HUES48 (cell line): ENCODE measurements around the gene DNAJC3.
"Not testable (repeated sequence)": the region's sequence is repeated elsewhere in the genome, so short reads cannot be mapped to it uniquely, and the experiment has no call there.

ENCODE experiments used
- H3K27ac ChIP-seq: one replicate; pipeline ENCODE4 v1.7.0; 2013; ENCODE audit warnings: low read depth, low read length, inconsistent platforms
- H3K27me3 ChIP-seq: 2 replicates; pipeline ENCODE4 v1.6.1; 2013; ENCODE audit warnings: mild to moderate bottlenecking, low read length; ENCODE audit not compliant: control insufficient read depth, insufficient read depth
- H3K36me3 ChIP-seq: 2 replicates; pipeline ENCODE4 v1.6.1; 2013; ENCODE audit warnings: low read length; ENCODE audit not compliant: control insufficient read depth, insufficient read depth
- H3K4me1 ChIP-seq: 2 replicates; pipeline ENCODE4 v1.6.1; 2013; ENCODE audit warnings: mild to moderate bottlenecking, low read length; ENCODE audit not compliant: control insufficient read depth, insufficient read depth
- H3K4me3 ChIP-seq: 2 replicates; pipeline ENCODE4 v1.5.1; 2013; ENCODE audit warnings: mild to moderate bottlenecking, low read depth, low read length
- H3K9ac ChIP-seq: 2 replicates; pipeline ENCODE4 v1.6.1; 2013; ENCODE audit warnings: mild to moderate bottlenecking, low read depth, low read length, moderate library complexity
- H3K9me3 ChIP-seq: 2 replicates; pipeline ENCODE4 v1.6.1; 2013; ENCODE audit warnings: low read length; ENCODE audit not compliant: control insufficient read depth, insufficient read depth

DNAJC3 gene

GRCh38 chr13:95741584-95742563, 64.9 kb downstream of the DNAJC3 start:
- Histone ChIP-seq H3K9ac (no peak overlapping the region), H3K9me3 (no peaks in the 10 kb centered on the region), H3K27me3 (no peaks in the 10 kb centered on the region), H3K4me3 (no peak overlapping the region), H3K36me3 (no peaks in the 10 kb centered on the region), H3K27ac (no peak overlapping the region), H3K4me1 (peaks cover 4% of the 10 kb centered on the region; the same call in 1 of the 2 replicates)

- H3K9me3 ChIP-seq: no peaks in the 10 kb centered on the region
- no peak overlapping the region for H3K27ac ChIP-seq
- H3K36me3 ChIP-seq: no peaks in the 10 kb centered on the region
- H3K27me3 ChIP-seq: no peaks in the 10 kb centered on the region
- H3K9ac ChIP-seq: no peak overlapping the region
- no peak overlapping the region for H3K4me3 ChIP-seq
- H3K4me1 ChIP-seq: peaks cover 4% of the 10 kb centered on the region; the same call in 1 of the 2 replicates
Measured at GRCh38 chr13:95743192-95743591, 66.3 kb downstream of the DNAJC3 start.

DNA sequence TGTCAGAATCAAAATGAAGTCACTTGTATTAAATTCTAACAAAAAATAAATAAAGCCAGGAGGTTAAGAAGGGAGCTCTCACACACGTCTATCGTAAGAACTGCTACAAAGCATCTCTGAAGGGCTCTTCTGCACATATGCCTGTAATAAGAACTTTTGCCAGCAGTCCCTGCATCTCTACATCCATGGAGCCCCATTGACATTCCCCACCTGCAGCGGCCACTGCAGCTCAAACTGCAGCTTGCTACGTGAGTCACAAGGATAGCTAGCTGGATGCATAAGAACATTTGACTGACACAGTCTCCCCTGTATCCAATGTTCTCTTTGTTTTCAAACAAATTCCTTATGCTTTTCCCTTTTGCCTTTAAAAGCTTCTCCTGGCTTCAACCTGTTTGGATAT, 68.3 kb downstream of the DNAJC3 start:
- H3K27ac ChIP-seq: no peak overlapping the region
- no peak overlapping the region for H3K4me3 ChIP-seq
- no peaks in the 10 kb centered on the region for H3K27me3 ChIP-seq
- H3K9me3 ChIP-seq: no peaks in the 10 kb centered on the region
- H3K4me1 ChIP-seq: peaks cover 4% of the 10 kb centered on the region; the same call in 1 of the 2 replicates
- H3K36me3 ChIP-seq: no peaks in the 10 kb centered on the region
- no peak overlapping the region for H3K9ac ChIP-seq

GRCh38 chr13:95745752-95746151, 68.8 kb downstream of the DNAJC3 start:
- H3K36me3 ChIP-seq: no peaks in the 10 kb centered on the region
- peaks cover 4% of the 10 kb centered on the region; the same call in 1 of the 2 replicates for H3K4me1 ChIP-seq
- no peaks in the 10 kb centered on the region for H3K27me3 ChIP-seq
- no peak overlapping the region for H3K27ac ChIP-seq
- no peak overlapping the region for H3K9ac ChIP-seq
- H3K9me3 ChIP-seq: no peaks in the 10 kb centered on the region
- H3K4me3 ChIP-seq: no peak overlapping the region

GRCh38 chr13:95749545-95749944, 72.6 kb downstream of the DNAJC3 start:
- Histone ChIP-seq H3K27ac (no peak overlapping the region), H3K4me1 (peaks cover 4% of the 10 kb centered on the region; the same call in 1 of the 2 replicates), H3K9ac (no peak overlapping the region), H3K9me3 (no peaks in the 10 kb centered on the region), H3K27me3 (no peaks in the 10 kb centered on the region), H3K36me3 (no peaks in the 10 kb centered on the region), H3K4me3 (no peak overlapping the region)

- no peaks in the 10 kb centered on the region for H3K9me3 ChIP-seq
- H3K36me3 ChIP-seq: no peaks in the 10 kb centered on the region
- no peaks in the 10 kb centered on the region for H3K4me1 ChIP-seq
- no peak overlapping the region for H3K9ac ChIP-seq
- no peaks in the 10 kb centered on the region for H3K27me3 ChIP-seq
- H3K27ac ChIP-seq: no peak overlapping the region
- no peak overlapping the region for H3K4me3 ChIP-seq
Measured at GRCh38 chr13:95752677-95753076, 75.7 kb downstream of the DNAJC3 start.

DNA sequence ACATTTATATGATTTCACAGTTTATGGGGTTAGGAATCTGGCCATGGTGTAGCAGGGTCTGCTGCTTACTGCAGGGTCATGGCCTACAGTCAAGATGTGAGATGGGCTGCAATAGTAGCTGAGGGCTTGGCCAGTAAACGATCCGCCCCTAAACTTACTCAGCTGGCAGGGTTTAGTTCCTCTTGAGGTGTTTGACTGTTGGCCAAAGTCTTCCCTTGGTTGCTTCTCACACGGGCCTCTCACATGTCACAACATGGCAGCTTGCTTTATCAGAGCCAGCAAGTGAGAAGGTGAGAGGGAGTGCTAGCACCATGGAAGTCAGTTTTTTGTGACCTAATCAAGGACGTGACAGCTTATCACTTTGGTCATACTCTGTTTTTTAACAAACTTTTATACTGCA, 77.1 kb downstream of the DNAJC3 start:
- H3K9ac ChIP-seq: no peak overlapping the region
- no peaks in the 10 kb centered on the region for H3K9me3 ChIP-seq
- no peaks in the 10 kb centered on the region for H3K27me3 ChIP-seq
- H3K4me1 ChIP-seq: no peaks in the 10 kb centered on the region
- no peaks in the 10 kb centered on the region for H3K36me3 ChIP-seq
- no peak overlapping the region for H3K4me3 ChIP-seq
- H3K27ac ChIP-seq: no peak overlapping the region

DNA sequence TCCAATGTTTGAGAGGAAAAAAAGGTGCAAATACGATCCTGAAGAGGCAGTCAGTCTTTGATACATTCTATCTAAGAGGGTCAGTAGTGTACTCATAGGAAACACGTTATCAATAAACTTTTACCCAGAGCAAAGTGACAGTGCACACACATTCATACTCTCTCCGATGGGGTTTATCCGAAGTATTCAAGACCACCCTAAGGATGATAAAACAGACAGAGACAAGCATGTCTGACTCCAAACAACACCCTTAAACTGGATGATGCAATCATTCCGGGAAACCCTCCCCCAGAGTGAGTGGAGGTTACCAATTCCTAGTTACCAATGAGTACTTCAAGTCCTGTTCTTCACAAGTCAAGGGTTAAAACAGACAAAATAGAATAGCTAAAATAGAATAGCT, 79.1 kb downstream of the DNAJC3 start:
- Histone ChIP-seq H3K4me3 (no peak overlapping the region), H3K27me3 (no peaks in the 10 kb centered on the region), H3K27ac (no peak overlapping the region), H3K36me3 (no peaks in the 10 kb centered on the region), H3K9ac (no peak overlapping the region), H3K9me3 (no peaks in the 10 kb centered on the region), H3K4me1 (no peaks in the 10 kb centered on the region)

GRCh38 chr13:95762626-95763025, 85.7 kb downstream of the DNAJC3 start:
- H3K4me3 ChIP-seq, H3K27me3 ChIP-seq, H3K27ac ChIP-seq: not testable (repeated sequence)

DNA sequence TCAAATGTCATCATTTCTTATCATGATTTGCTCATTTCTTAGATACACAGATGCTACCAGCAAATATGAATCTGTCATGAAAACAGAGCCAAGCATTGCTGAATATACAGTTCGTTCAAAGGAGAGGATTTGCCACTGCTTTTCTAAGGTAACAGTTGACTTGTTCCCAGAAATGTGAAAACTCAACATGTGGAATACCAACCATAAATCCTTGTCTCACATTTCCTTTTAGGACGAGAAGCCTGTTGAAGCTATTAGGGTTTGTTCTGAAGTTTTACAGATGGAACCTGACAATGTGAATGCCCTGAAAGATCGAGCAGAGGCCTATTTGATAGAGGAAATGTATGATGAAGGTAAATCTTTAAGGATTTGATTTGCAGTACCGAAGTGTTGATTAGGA, 86.7 kb downstream of the DNAJC3 start:
- Histone ChIP-seq H3K9me3 (no peaks in the 10 kb centered on the region), H3K9ac (no peak overlapping the region), H3K4me1 (no peaks in the 10 kb centered on the region), H3K36me3 (peaks cover 12% of the 10 kb centered on the region), H3K27me3 (no peaks in the 10 kb centered on the region), H3K27ac (no peak overlapping the region), H3K4me3 (no peak overlapping the region)

More at GRCh38 chr13:95762626-95763025, 85.7 kb downstream of the DNAJC3 start:
- not testable (repeated sequence) for H3K9ac ChIP-seq, H3K9me3 ChIP-seq, H3K4me1 ChIP-seq
- H3K36me3 ChIP-seq: peaks cover 12% of the 10 kb centered on the region

DNA sequence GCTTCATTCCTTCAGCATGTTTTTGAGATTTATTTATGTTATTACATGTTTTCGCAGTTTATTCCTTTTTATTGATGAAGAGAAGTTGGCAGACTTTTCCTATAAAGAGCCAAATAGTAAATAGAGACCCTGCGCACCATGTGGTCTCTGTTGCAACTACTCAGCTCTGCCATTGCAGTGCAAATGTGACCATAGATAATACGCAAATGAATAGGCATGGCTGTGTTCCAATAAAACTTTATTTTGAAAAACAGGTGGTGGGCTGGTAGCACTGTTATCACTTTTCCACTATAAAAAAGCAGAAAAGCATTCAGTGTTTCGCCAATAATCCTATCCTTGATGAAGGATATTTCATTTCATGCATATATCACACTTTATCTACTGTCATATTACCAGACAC, 95.0 kb downstream of the DNAJC3 start:
- Histone ChIP-seq H3K27ac (no peak overlapping the region), H3K4me1 (no peaks in the 10 kb centered on the region), H3K9ac (no peak overlapping the region), H3K27me3 (no peaks in the 10 kb centered on the region), H3K4me3 (no peak overlapping the region), H3K9me3 (no peaks in the 10 kb centered on the region), H3K36me3 (no peaks in the 10 kb centered on the region)
